Measurements from ENCODE around the gene MED28.

GRCh38 chr4:17574206-17574605, 40.2 kb upstream of the MED28 start:
- no peak for TF ChIP-seq EZH2 (IDR thresholded peaks at IDR 0.05)
- no peak for TF ChIP-seq POLR2AphosphoS5 (IDR thresholded peaks at IDR 0.05; ENCODE audit: borderline replicate concordance, low read depth, low read length)

Measured in SK-N-MC (cell line).